Hematopoietic multipotent progenitor cell (in vitro differentiated cells): ENCODE results near the gene LARGE1. TPM values are rescaled to one million over a fixed set of nuclear protein-coding genes. Genes with fewer than 3 reads are reported as not detected.

ENCODE experiments used
- DNase-seq, 3 donors: peaks; one replicate each; pipeline ENCODE4 v3.0.0-alpha.2; 2011 to 2015; ENCODE audit warnings: low read depth in 2 of 3, low spot score in 2 of 3
- total RNA-seq: library from RNA; depleted of rRNA; stranded (reverse); fragments of >200 nt; gene quantifications from one replicate; pipeline ENCODE4 v1.2.3, GENCODE V29; 2012

Gene LARGE1
- total RNA-seq, 1 donor, result 1.6 TPM

DNA sequence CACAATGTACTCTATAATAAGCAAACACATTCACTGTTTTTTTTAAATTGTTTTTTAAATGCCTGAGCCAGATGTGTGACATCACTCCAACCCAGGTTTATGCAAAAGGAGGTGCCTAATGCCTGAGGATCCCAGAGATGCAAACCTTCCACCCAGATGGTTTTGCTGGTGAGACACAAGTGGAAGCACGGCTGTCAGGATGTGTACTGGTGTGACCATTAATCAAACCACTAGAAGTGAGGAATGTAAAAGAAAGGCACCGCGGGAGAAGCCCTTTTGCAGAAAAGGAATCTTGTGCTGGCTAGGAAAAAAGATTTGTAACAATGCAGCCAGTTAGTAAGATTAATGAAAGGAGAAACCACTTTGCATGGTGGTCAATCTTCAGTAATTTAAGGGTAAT lies 407.4 kb downstream of the LARGE1 start:
- no peak for DNase-seq

DNA sequence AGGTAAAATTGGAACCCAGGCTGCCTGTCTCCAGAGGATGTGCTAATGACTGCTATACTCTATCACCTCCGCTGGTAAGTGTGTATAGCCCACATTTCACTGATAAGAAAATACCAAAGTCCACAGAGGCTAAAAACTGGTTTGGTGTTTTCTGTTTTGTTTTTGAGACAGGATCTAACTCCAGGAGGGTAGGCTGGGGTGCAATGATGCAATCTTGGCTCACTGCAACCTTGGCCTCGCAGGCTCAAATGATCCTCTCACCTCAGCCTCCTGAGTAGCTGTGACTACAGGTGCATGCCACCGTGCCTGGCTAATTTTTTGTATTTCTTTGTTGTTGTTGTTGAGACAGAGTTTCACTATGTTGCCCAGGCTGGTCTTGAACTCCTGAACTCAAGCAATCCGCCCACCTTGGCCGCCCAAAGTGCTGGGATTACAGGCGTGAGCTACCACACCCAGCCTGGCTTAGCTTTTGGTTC lies 409.8 kb downstream of the LARGE1 start:
- DNase-seq, result no peak

DNA sequence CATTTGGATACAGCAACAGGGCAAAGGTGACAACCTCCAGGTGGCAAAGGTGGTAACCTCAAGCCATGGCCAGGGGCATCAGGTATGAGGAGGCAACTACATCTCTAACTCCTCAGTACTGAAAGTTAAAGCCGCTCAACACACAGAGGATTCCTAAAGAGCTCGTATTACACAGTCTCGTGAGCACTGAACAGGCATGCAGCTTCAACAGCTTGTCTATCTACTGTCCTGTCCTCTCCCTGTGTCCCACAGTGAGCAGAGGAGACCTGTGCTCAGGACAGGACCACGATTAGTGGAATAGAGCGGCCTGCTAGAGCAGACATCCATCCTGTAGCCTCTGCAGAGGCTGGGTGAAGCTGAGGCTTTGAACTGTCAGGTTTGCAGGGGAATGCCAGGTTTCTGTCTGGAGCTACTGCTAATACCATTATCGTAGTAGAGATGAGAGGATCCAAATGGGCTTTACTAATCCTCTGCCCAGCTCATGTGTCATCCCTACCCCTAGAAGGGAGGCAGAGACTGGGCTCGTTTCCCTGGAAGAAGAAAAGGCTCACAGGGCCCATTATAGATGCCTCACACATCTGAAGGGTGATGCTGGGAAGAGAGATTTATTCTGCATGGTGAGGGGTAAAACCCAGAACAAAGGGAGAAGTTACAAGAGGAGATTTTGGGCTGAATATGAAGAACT lies 415.2 kb downstream of the LARGE1 start:
- DNase-seq, result no peak

- no peak for DNase-seq
Measured at GRCh38 chr22:33496112-33496511, 424.2 kb downstream of the LARGE1 start.

GRCh38 chr22:33493476-33494205 lies 426.6 kb downstream of the LARGE1 start:
- no peak for DNase-seq

GRCh38 chr22:33492210-33492651 lies 428.0 kb downstream of the LARGE1 start:
- peak in 2 of 3 donors; percentile 5 to 32 for DNase-seq

GRCh38 chr22:33487041-33487716 lies 433.1 kb downstream of the LARGE1 start:
- DNase-seq, result no peak

DNA sequence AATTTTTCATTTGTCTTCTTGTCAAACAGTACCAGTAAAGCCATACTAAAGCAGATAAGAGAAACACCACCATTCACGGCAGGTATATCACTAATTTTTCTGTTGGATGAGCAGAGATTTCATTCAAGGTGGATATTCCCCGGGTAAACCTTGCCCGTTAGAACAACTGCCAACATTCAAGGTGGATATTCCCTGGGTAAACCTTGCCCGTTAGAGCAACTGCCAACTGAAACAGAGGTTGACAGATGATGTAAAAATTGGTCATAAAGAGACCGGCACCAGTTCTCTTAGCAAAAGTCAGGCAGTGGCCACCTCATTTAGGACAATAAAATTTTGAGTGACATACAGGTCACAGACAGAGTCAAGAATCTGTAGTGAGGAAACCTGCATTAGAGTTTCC lies 438.7 kb downstream of the LARGE1 start:
- DNase-seq, result no peak

- no peak for DNase-seq
Measured at GRCh38 chr22:33477120-33478111, 442.9 kb downstream of the LARGE1 start.

GRCh38 chr22:33476716-33477115 lies 443.6 kb downstream of the LARGE1 start:
- no peak for DNase-seq

DNA sequence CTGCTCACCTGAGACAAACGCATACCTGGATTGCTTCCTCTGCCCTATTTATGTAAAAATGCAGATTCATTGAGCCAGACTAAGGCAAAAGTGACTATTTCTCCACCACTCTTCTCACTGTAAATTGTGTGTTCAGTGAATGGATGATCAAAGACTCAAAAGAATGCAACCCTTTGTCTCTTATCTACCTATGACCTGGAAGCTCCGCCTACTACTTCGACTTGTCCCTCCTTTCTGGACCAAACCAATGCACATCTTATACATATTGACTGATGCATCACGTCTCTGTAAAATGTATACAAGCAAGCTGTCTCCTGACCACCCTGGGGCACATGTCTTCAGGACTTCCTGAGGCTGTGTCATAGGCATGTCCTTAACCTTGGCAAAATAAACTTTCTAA lies 444.1 kb downstream of the LARGE1 start:
- no peak for DNase-seq

- DNase-seq, result no peak
Measured at GRCh38 chr22:33474587-33474986, 445.7 kb downstream of the LARGE1 start.

GRCh38 chr22:33472462-33473344 lies 447.6 kb downstream of the LARGE1 start:
- DNase-seq, result no peak

- no peak for DNase-seq
Measured at GRCh38 chr22:33470456-33470855, 449.8 kb downstream of the LARGE1 start.

GRCh38 chr22:33467620-33468095 lies 452.6 kb downstream of the LARGE1 start:
- no peak for DNase-seq

GRCh38 chr22:33467080-33467479 lies 453.2 kb downstream of the LARGE1 start:
- no peak for DNase-seq

GRCh38 chr22:33465554-33465953 lies 454.7 kb downstream of the LARGE1 start:
- DNase-seq, result no peak

DNA sequence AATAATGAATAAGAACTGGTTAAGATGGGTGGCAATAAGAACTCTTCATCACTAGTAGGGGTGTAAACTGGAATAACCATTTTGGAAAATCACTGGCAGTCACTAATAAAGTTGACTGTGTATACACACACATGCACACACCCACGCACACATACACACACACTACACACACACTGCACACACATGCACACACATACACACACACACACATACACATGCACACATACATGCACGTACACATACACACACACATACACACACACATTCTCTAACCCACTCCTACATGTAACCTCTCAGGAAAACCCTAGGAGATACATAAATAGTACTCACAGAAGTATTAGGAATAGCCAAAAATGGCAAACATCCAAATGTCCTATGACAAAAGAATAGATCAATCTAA lies 455.6 kb downstream of the LARGE1 start:
- DNase-seq, result no peak
